ENCODE measurements around the gene ARHGEF11. TPM values are rescaled to one million over a fixed set of nuclear protein-coding genes. Genes with fewer than 3 reads are reported as not detected.

The ARHGEF11 gene
- total RNA-seq, 2 donors from 2014 or later, result 35.2 to 43.3 TPM

DNA sequence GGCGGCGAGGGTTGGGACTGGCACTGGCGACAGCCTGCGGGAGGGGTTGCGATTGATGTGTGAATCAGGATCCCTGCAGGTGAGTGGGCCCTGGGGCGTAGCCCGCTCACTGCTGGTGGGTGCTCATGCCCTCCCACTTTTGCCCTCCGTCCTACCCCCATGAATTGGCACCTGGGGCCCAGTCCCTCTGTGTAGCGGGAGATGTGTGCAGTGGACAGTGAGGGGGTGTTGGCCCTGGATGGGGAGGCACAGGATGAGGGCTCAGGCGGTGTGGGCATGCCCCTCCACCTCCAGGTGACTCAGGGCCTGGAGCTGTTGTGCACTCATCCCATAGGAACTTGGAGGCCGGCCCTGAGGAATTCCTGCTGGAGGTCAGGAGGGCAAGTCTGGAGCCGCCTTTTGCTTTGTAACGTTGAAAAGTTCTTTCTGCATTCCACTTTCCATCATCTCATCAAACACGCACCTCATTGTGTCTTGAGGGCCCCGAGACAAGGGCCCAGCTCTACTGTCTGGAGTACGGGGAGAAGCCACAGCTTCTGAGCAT is 149.0 kb downstream of the ARHGEF11 start:
- Histone ChIP-seq H3K4me3 (no peak overlapping the region), H3K4me1 (no peaks in the 10 kb centered on the region), H3K27ac (no peak overlapping the region), H3K9me3 (no peaks in the 10 kb centered on the region), H3K9ac (ENCODE audit: low read depth in 2 of 2, low read length in 2 of 2) (peak overlapping the region in 1 of 2 donors; percentile 9), H3K36me3 (no peaks in the 10 kb centered on the region), H3K27me3 (peaks cover 15% of the 10 kb centered on the region)
- intact Hi-C loops (cut with DNase I), result no loop called here
- DNase-seq, result no peak
- TF ChIP-seq CTCF (IDR thresholded peaks at IDR 0.05), result no peak

DNA sequence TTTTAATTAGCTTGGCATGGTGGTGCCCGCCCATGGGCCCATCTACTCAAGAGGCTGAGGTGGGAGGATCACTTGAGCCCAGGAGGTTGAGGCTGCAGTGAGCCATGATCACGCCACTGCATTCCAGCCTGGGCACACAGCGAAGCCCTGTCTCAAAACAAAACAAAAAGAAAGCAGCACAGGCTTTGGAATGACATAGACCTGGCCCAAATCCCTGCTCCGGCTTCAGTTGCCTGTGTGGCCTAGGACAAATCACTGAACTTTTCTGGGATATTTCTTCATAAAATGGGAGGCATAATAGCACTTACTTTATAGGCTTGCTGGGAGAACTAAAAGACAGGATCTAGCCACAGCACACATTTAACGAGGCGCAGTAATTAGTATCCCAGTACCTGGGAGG is 149.6 kb downstream of the ARHGEF11 start:
- no peaks in the 10 kb centered on the region for H3K9me3 ChIP-seq
- peak overlapping the region; percentile 7 for H3K27ac ChIP-seq
- DNase-seq, result no peak
- no peaks in the 10 kb centered on the region for H3K4me1 ChIP-seq
- H3K36me3 ChIP-seq, result no peaks in the 10 kb centered on the region
- no peak overlapping the region for H3K4me3 ChIP-seq
- intact Hi-C loops (cut with DNase I), result no loop called here
- no peak for TF ChIP-seq CTCF (IDR thresholded peaks at IDR 0.05)
- no peak overlapping the region for H3K9ac ChIP-seq (ENCODE audit: low read depth in 2 of 2, low read length in 2 of 2)
- H3K27me3 ChIP-seq, result peaks cover 16% of the 10 kb centered on the region

DNA sequence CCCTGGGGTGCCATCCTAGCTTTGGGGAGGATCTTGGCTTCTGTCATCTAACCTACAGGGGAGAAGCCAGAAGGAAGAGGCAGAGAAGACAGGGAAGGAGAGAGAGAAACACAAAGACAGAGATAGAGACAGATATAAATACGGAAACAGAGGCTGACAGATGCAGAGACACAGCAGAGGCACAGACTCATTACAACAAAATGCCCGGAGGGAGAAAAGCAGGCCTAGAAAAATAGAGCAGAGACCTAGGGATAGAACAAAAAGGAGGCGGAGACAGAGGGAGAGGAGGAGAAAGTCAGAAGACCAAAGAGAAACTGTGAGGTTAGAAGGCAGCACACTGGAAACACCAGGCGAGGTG is 150.1 kb downstream of the ARHGEF11 start:
- Histone ChIP-seq H3K4me1 (no peaks in the 10 kb centered on the region), H3K27me3 (peaks cover 16% of the 10 kb centered on the region), H3K36me3 (no peaks in the 10 kb centered on the region), H3K9ac (ENCODE audit: low read depth in 2 of 2, low read length in 2 of 2) (peak overlapping the region in 1 of 2 donors; percentile 1), H3K27ac (peak overlapping the region; percentile 7), H3K9me3 (no peaks in the 10 kb centered on the region), H3K4me3 (no peak overlapping the region)
- no peak for TF ChIP-seq CTCF (IDR thresholded peaks at IDR 0.05)
- intact Hi-C loops (cut with DNase I), result no loop called here
- DNase-seq, result no peak

DNA sequence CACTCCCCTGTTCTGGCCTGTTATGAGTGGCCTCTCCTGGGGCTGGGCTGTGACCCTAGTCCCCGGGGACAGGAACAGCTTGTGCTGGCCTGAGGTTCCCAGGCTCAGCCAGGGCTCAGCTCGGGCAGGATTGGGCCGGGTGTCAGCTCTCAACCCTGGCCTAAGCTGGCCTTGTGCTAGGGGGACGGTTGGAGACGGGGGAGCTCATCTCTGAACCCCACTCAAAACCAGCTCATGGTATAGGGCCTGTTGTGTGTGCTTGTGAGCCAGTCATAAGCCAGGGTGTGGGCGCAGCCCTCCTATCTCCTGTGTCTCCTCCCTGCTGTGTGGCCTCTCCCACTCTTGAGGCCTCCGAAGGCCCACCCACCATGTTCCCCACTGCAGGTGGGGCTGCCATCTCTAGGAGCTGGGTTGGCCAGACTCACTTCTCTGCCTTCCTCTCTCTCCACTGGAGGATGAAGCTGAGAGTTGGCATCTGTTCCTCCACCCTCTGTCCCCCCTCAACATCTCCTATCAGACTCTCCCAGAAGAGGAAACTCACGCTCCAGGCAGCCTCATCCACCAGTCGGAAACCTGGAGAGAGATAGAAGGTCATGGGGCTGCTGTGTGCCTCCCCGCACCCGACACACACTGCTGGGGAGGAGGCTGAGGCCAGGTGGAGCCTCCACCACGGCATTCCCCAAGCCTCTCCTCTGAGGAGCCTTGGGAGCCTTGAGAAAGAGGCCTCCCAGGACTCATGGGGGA is 150.7 kb downstream of the ARHGEF11 start:
- no peaks in the 10 kb centered on the region for H3K36me3 ChIP-seq
- intact Hi-C loops (cut with DNase I), result loop anchor here (5.0 kb wide), 1 partner anchor 32 kb away; no protein-coding TSS in a partner anchor
- peaks cover 16% of the 10 kb centered on the region for H3K27me3 ChIP-seq
- DNase-seq, result no peak
- peak overlapping the region; percentile 1 to 48 for H3K9ac ChIP-seq (ENCODE audit: low read depth in 2 of 2, low read length in 2 of 2)
- H3K4me1 ChIP-seq, result no peaks in the 10 kb centered on the region
- H3K27ac ChIP-seq, result peak overlapping the region; percentile 7
- TF ChIP-seq CTCF (IDR thresholded peaks at IDR 0.05), result no peak
- no peak overlapping the region for H3K4me3 ChIP-seq
- H3K9me3 ChIP-seq, result no peaks in the 10 kb centered on the region

DNA sequence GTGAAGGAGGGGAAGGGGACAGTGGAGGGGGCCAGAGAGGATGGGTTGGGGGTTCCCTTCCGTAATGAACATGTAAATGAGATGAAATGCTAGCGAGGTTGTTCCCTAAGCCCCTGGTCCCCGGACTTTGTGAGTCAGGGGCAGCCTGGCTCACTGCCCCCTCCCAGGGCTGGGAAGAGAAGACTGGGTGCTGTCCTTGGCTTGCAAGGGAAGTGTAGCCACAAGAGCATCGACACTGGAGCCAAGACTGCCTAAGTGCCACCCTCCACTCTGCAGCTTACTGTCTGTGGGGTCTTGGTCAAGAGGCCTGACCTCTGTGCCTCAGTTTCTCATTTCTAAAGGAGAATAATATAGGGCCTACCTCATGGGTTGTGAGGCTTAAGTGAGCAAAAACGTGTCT is 151.5 kb downstream of the ARHGEF11 start:
- no peaks in the 10 kb centered on the region for H3K4me1 ChIP-seq
- peak overlapping the region in 1 of 2 donors; percentile 48 for H3K9ac ChIP-seq (ENCODE audit: low read depth in 2 of 2, low read length in 2 of 2)
- intact Hi-C loops (cut with DNase I), result loop anchor here (5.0 kb wide), 1 partner anchor 33 kb away; no protein-coding TSS in a partner anchor
- no peak for TF ChIP-seq CTCF (IDR thresholded peaks at IDR 0.05)
- DNase-seq, result no peak
- peak overlapping the region; percentile 10 for H3K4me3 ChIP-seq
- H3K27ac ChIP-seq, result no peak overlapping the region
- no peaks in the 10 kb centered on the region for H3K9me3 ChIP-seq
- no peaks in the 10 kb centered on the region for H3K36me3 ChIP-seq
- peaks cover 16% of the 10 kb centered on the region for H3K27me3 ChIP-seq

Measured in colonic mucosa (tissue), 4 donors.